H9 (cell line): ENCODE results near the gene RIOX2. TPM values are rescaled to one million over a fixed set of nuclear protein-coding genes. Genes with fewer than 3 reads are reported as not detected.
"Not testable (repeated sequence)": the region's sequence is repeated elsewhere in the genome, so short reads cannot be mapped to it uniquely, and the experiment has no call there.

ENCODE experiments used
- DNase-seq: peaks from one replicate; pipeline ENCODE4 v3.0.0-alpha.2; 2017
- H2AFZ ChIP-seq: one replicate; pipeline ENCODE4 v1.6.1; 2013; ENCODE audit warnings: mild to moderate bottlenecking, low read length, control low read depth, moderate library complexity
- H2AK5ac ChIP-seq: 2 replicates; pipeline ENCODE4 v1.6.1; 2013; ENCODE audit warnings: low read length, control low read depth, mixed read lengths; ENCODE audit not compliant: insufficient read length
- H2BK120ac ChIP-seq: one replicate; pipeline ENCODE4 v1.6.1; 2013; ENCODE audit warnings: low read depth, mild to moderate bottlenecking, low read length, control low read depth, inconsistent platforms; ENCODE audit not compliant: poor library complexity, severe bottlenecking
- H2BK12ac ChIP-seq: 2 replicates; pipeline ENCODE4 v1.6.1; 2013; ENCODE audit warnings: low read length, control low read depth, mixed read lengths, low read depth; ENCODE audit not compliant: insufficient read length
- H2BK15ac ChIP-seq: 2 replicates; pipeline ENCODE4 v1.6.1; 2013; ENCODE audit warnings: low read depth, low read length, control low read depth
- H2BK20ac ChIP-seq: one replicate; pipeline ENCODE4 v1.6.1; 2013; ENCODE audit warnings: low read depth, mild to moderate bottlenecking, low read length, control low read depth, inconsistent platforms; ENCODE audit not compliant: poor library complexity, severe bottlenecking
- H2BK5ac ChIP-seq: 2 replicates; pipeline ENCODE4 v1.6.1; 2013; ENCODE audit warnings: low read length, control low read depth, mixed read lengths; ENCODE audit not compliant: insufficient read length
- H3K14ac ChIP-seq: 2 replicates; pipeline ENCODE4 v1.6.1; 2013; ENCODE audit warnings: low read length, control low read depth; ENCODE audit not compliant: insufficient read depth
- H3K18ac ChIP-seq: 2 replicates; pipeline ENCODE4 v1.6.1; 2013; ENCODE audit warnings: low read depth, mild to moderate bottlenecking, mixed read lengths, low read length, control low read depth; ENCODE audit not compliant: insufficient read length
- H3K23ac ChIP-seq: 2 replicates; pipeline ENCODE4 v1.6.1; 2013; ENCODE audit warnings: low read length, control low read depth, mixed read lengths, low read depth; ENCODE audit not compliant: insufficient read length
- H3K23me2 ChIP-seq: 2 replicates; pipeline ENCODE4 v1.6.1; 2013; ENCODE audit warnings: low read depth, mild to moderate bottlenecking, mixed read lengths, low read length, control low read depth; ENCODE audit not compliant: insufficient read length, poor library complexity, severe bottlenecking
- H3K27ac ChIP-seq: 2 replicates; pipeline ENCODE4 v1.5.1; 2013; ENCODE audit warnings: low read length, control low read depth, mixed read lengths, low read depth; ENCODE audit not compliant: insufficient read length
- H3K27me3 ChIP-seq: 2 replicates; pipeline ENCODE4 v1.6.1; 2013; ENCODE audit warnings: low read length, control low read depth, inconsistent platforms; ENCODE audit not compliant: insufficient read depth
- H3K4ac ChIP-seq: 2 replicates; pipeline ENCODE4 v1.6.1; 2013; ENCODE audit warnings: low read depth, mild to moderate bottlenecking, control low read depth, inconsistent platforms, low read length, moderate library complexity
- H3K4me1 ChIP-seq: 2 replicates; pipeline ENCODE4 v1.6.1; 2013; ENCODE audit warnings: low read length, control low read depth, inconsistent platforms; ENCODE audit not compliant: insufficient read depth
- H3K4me2 ChIP-seq: 2 replicates; pipeline ENCODE4 v1.6.1; 2013; ENCODE audit warnings: low read length, control low read depth, mixed read lengths; ENCODE audit not compliant: insufficient read length, insufficient read depth
- H3K56ac ChIP-seq: 2 replicates; pipeline ENCODE4 v1.6.1; 2013; ENCODE audit warnings: low read depth, mild to moderate bottlenecking, mixed read lengths, low read length, control low read depth; ENCODE audit not compliant: insufficient read length
- H3K79me1 ChIP-seq: 2 replicates; pipeline ENCODE4 v1.6.1; 2013; ENCODE audit warnings: low read depth, mild to moderate bottlenecking, moderate library complexity, low read length, control low read depth, inconsistent platforms; ENCODE audit not compliant: insufficient read depth, poor library complexity, severe bottlenecking
- H3K79me2 ChIP-seq: 2 replicates; pipeline ENCODE4 v1.6.1; 2013; ENCODE audit warnings: low read length, control low read depth, inconsistent platforms; ENCODE audit not compliant: insufficient read depth
- H3K9ac ChIP-seq: 2 replicates; pipeline ENCODE4 v1.6.1; 2013; ENCODE audit warnings: low read length, control low read depth, mixed read lengths; ENCODE audit not compliant: insufficient read length; ENCODE audit errors: extremely low read depth
- H3K9me3 ChIP-seq: one replicate; pipeline ENCODE4 v1.6.1; 2013; ENCODE audit warnings: low read depth, low read length, inconsistent platforms; ENCODE audit not compliant: control insufficient read depth
- H3T11ph ChIP-seq: one replicate; pipeline ENCODE4 v1.6.1; 2013; ENCODE audit warnings: mild to moderate bottlenecking, low read length, control low read depth, inconsistent platforms
- H4K20me1 ChIP-seq: one replicate; pipeline ENCODE4 v1.6.1; 2013; ENCODE audit not compliant: control insufficient read depth, insufficient read length, insufficient read depth
- H4K5ac ChIP-seq: 2 replicates; pipeline ENCODE4 v1.6.1; 2013; ENCODE audit warnings: low read depth, mild to moderate bottlenecking, mixed read lengths, low read length, control low read depth; ENCODE audit not compliant: insufficient read length
- H4K8ac ChIP-seq: replicated peaks from 2 replicates; pipeline ENCODE4 v1.6.1; 2013; ENCODE audit warnings: low read length, control low read depth, mixed read lengths, low read depth; ENCODE audit not compliant: insufficient read length
- H4K91ac ChIP-seq: 2 replicates; pipeline ENCODE4 v1.6.1; 2013; ENCODE audit warnings: low read depth, mild to moderate bottlenecking, moderate library complexity, mixed read lengths, low read length, control low read depth; ENCODE audit not compliant: insufficient read length
- H3K27ac Mint-ChIP-seq, 3 experiments: 2 replicates in 2 of 3; 3 replicates in 1 of 3; pipeline ENCODE4 v1.8.0; 2020 to 2021; ENCODE audit warnings: mixed read lengths in 3 of 3, mild to moderate bottlenecking in 1 of 3, moderate library complexity in 1 of 3
- H3K27me3 Mint-ChIP-seq: 2 replicates; pipeline ENCODE4 v1.8.0; 2021; ENCODE audit warnings: low read depth, mild to moderate bottlenecking, moderate library complexity, mixed read lengths
- H3K36me3 Mint-ChIP-seq, 3 experiments: 2 replicates in 2 of 3; 3 replicates in 1 of 3; pipeline ENCODE4 v1.8.0; 2020 to 2021; ENCODE audit warnings: low read depth in 3 of 3, mixed read lengths in 3 of 3; ENCODE audit not compliant: insufficient read depth in 1 of 3
- H3K4me1 Mint-ChIP-seq, 2 experiments: 2 replicates each; pipeline ENCODE4 v1.8.0; 2020; ENCODE audit warnings: mixed read lengths in 2 of 2
- H3K4me3 Mint-ChIP-seq, 2 experiments: 2 replicates in 1 of 2; 3 replicates in 1 of 2; pipeline ENCODE4 v1.8.0; 2020 to 2021; ENCODE audit warnings: mild to moderate bottlenecking in 2 of 2, mixed read lengths in 2 of 2, moderate library complexity in 1 of 2
- H3K9me3 Mint-ChIP-seq, 2 experiments: 2 replicates in 1 of 2; 3 replicates in 1 of 2; pipeline ENCODE4 v1.8.0; 2020; ENCODE audit warnings: mild to moderate bottlenecking in 2 of 2, mixed read lengths in 2 of 2, moderate library complexity in 1 of 2
- CTCF ChIP-seq: fragments of 200-600 bp; sonication (generic); conservative IDR thresholded peaks from 3 replicates; pipeline ENCODE4 v1.8.0; 2021; ENCODE audit warnings: antibody characterized with exemption, mild to moderate bottlenecking
- WGBS: extraction: QIAGEN DNeasy Blood & Tissue Kit; methylation state at CpG from one replicate; pipeline ENCODE4 v1.1.7; 2013; ENCODE audit warnings: missing lambda C conversion rate, low lambda C conversion rate, mixed read lengths; ENCODE audit not compliant: insufficient read length; ENCODE audit errors: extremely low coverage; 5-methylcytosine and 5-hydroxymethylcytosine counted together
- total RNA-seq: library from RNA; stranded (reverse); gene quantifications from 2 replicates; pipeline ENCODE4 v1.2.1, GENCODE V29; 2021

RIOX2 gene
- total RNA-seq, 1 experiment from 2014 or later, result 15.5 TPM

GRCh38 chr3:97910931-97911351 is 61.3 kb downstream of the RIOX2 start:
- Histone ChIP-seq H2AK5ac (no peak overlapping the region), H3K14ac (no peak overlapping the region), H3K18ac (no peak overlapping the region), H3K79me2 (no peaks in the 10 kb centered on the region), H4K91ac (no peak overlapping the region), H3K4me1 (no peaks in the 10 kb centered on the region), H3T11ph (no peak overlapping the region), H2BK12ac (no peak overlapping the region), H2BK15ac (no peak overlapping the region), H2AFZ (no peak overlapping the region), H3K4me2 (no peak overlapping the region), H4K8ac (no peak overlapping the region), H4K5ac (no peak overlapping the region), H3K23me2 (no peaks in the 10 kb centered on the region), H3K9ac (no peak overlapping the region), H3K4ac (no peak overlapping the region), H3K27me3 (no peaks in the 10 kb centered on the region), H2BK120ac (no peak overlapping the region), H3K27ac (no peak overlapping the region), H2BK20ac (no peak overlapping the region), H3K79me1 (no peaks in the 10 kb centered on the region), H3K9me3 (no peaks in the 10 kb centered on the region), H3K23ac (no peak overlapping the region), H3K56ac (no peak overlapping the region), H2BK5ac (no peak overlapping the region), H4K20me1 (no peaks in the 10 kb centered on the region)
- Mint-ChIP-seq H3K4me3 (peak overlapping the region in 1 of 2 experiments; percentile 49; a peak in 1 of 5 replicates), H3K36me3 (peaks cover 2 to 5% (median 4%) of the 10 kb centered on the region in 3 experiments; a peak in 4 of 7 replicates), H3K4me1 (peaks cover 12 to 13% of the 10 kb centered on the region in 2 experiments), H3K9me3 (peaks cover 2 to 3% of the 10 kb centered on the region in 2 experiments; a peak in 2 of 5 replicates), H3K27ac (peak overlapping the region in 1 of 3 experiments; percentile 98; a peak in 2 of 7 replicates), H3K27me3 (no peaks in the 10 kb centered on the region)
- no peak for DNase-seq
- TF ChIP-seq CTCF, result no peak
- WGBS, result no CpG with 5 or more reads among the region's 3 CpGs

- peak overlapping the region; percentile 49 to 66 for H3K4me3 Mint-ChIP-seq
- not testable (repeated sequence) for H3K4ac ChIP-seq, H3K36me3 Mint-ChIP-seq, H3K27me3 Mint-ChIP-seq, H3T11ph ChIP-seq, H2BK120ac ChIP-seq, H2BK12ac ChIP-seq, H3K4me1 ChIP-seq, H3K79me1 ChIP-seq, H2BK20ac ChIP-seq, H2AK5ac ChIP-seq, H3K9me3 Mint-ChIP-seq, H2AFZ ChIP-seq, H3K79me2 ChIP-seq, H3K23me2 ChIP-seq, H4K8ac ChIP-seq, H4K91ac ChIP-seq, H3K4me2 ChIP-seq, H4K20me1 ChIP-seq, DNase-seq, H4K5ac ChIP-seq, H2BK15ac ChIP-seq, H3K9me3 ChIP-seq, H3K23ac ChIP-seq, H2BK5ac ChIP-seq, H3K56ac ChIP-seq, H3K27ac ChIP-seq, H3K14ac ChIP-seq, H3K27me3 ChIP-seq
- H3K18ac ChIP-seq, result peak overlapping the region; percentile 69
- H3K4me1 Mint-ChIP-seq, result peaks cover 12 to 13% of the 10 kb centered on the region in 2 experiments
- H3K9ac ChIP-seq, result peak overlapping the region; percentile 43
- H3K27ac Mint-ChIP-seq, result peak overlapping the region; percentile 77 to 98 (median 96); a peak in 6 of 7 replicates
- no CpG with 5 or more reads among the region's 24 CpGs for WGBS
These were observed 61.9 kb downstream of the RIOX2 start for GRCh38 chr3:97910236-97910831.
